Suppressor macrophage (primary cell): Measurements from ENCODE around the gene SHE.

ENCODE experiments used
- DNase-seq, 4 experiments: peaks; one replicate each; pipeline ENCODE4 v3.0.0-alpha.2; 2020 to 2022

Gene SHE

GRCh38 chr1:154478013-154478412, 24.2 kb downstream of the SHE start:
- DNase-seq: no peak

GRCh38 chr1:154476791-154477190, 25.4 kb downstream of the SHE start:
- DNase-seq: no peak

- peak; percentile 80 to 92 (median 88) for DNase-seq
These were observed 27.4 kb downstream of the SHE start for GRCh38 chr1:154474802-154475201.

- no peak for DNase-seq
These were observed 30.9 kb downstream of the SHE start for GRCh38 chr1:154471304-154471703.

- DNase-seq: no peak
These were observed 32.2 kb downstream of the SHE start for GRCh38 chr1:154469844-154470560.

- no peak for DNase-seq
These were observed 33.5 kb downstream of the SHE start for GRCh38 chr1:154468535-154469250.

GRCh38 chr1:154467434-154468102, 34.6 kb downstream of the SHE start:
- no peak for DNase-seq

GRCh38 chr1:154466921-154467417, 35.2 kb downstream of the SHE start:
- DNase-seq: peak; percentile 48 to 82 (median 76)

GRCh38 chr1:154466206-154466605, 36.0 kb downstream of the SHE start:
- peak; percentile 40 to 73 (median 52) for DNase-seq

- DNase-seq: peak in 3 of 4 experiments; percentile 59 to 67 (median 65)
These were observed 36.5 kb downstream of the SHE start for GRCh38 chr1:154465621-154466195.

GRCh38 chr1:154463512-154463990, 38.7 kb downstream of the SHE start:
- peak; percentile 73 to 88 (median 86) for DNase-seq

- DNase-seq: no peak
These were observed 41.4 kb downstream of the SHE start for GRCh38 chr1:154460695-154461260.

- DNase-seq: no peak
These were observed 43.1 kb downstream of the SHE start for GRCh38 chr1:154459080-154459479.

GRCh38 chr1:154456631-154457030, 45.6 kb downstream of the SHE start:
- DNase-seq: peak; percentile 68 to 88 (median 82)

GRCh38 chr1:154454386-154455120, 47.7 kb downstream of the SHE start:
- peak; percentile 50 to 77 (median 76) for DNase-seq

- peak; percentile 41 to 74 (median 65) for DNase-seq
These were observed 48.4 kb downstream of the SHE start for GRCh38 chr1:154453574-154454352.

- peak; percentile 28 to 70 (median 65) for DNase-seq
These were observed 49.1 kb downstream of the SHE start for GRCh38 chr1:154453161-154453560.

- no peak for DNase-seq
These were observed 53.8 kb downstream of the SHE start for GRCh38 chr1:154448331-154448811.

GRCh38 chr1:154446789-154447188, 55.4 kb downstream of the SHE start:
- no peak for DNase-seq

- no peak for DNase-seq
These were observed 55.9 kb downstream of the SHE start for GRCh38 chr1:154446292-154446691.

- DNase-seq: no peak
These were observed 57.2 kb downstream of the SHE start for GRCh38 chr1:154445040-154445472.
